Measurements from ENCODE around the gene LRRC7. TPM values are rescaled to one million over a fixed set of nuclear protein-coding genes. Genes with fewer than 3 reads are reported as not detected.

The LRRC7 gene
- polyA plus RNA-seq, 1 of the 3 experiments (the other 2 are of a cell fraction), result 0.02 TPM

- Histone ChIP-seq H3K4me3 (ENCODE audit: low read depth in 2 of 2, low read length in 1 of 2) (no peak overlapping the region), H3K27me3 (ENCODE audit: insufficient read depth) (no peaks in the 10 kb centered on the region), H4K20me1 (ENCODE audit: insufficient read depth) (no peaks in the 10 kb centered on the region), H3K4me2 (no peak overlapping the region), H3K9ac (no peak overlapping the region), H3K9me2 (no peaks in the 10 kb centered on the region), H3K9me3 (no peaks in the 10 kb centered on the region), H3K36me3 (replicated peaks in 1 of 2; ENCODE audit: control insufficient read depth in 1 of 2, insufficient read depth in 2 of 2, low read length in 1 of 2) (no peaks in the 10 kb centered on the region), H2AFZ (ENCODE audit: low read depth) (no peak overlapping the region), H3F3A (replicated peaks; ENCODE audit: insufficient read depth) (no peaks in the 10 kb centered on the region), H3K79me2 (ENCODE audit: insufficient read depth) (no peaks in the 10 kb centered on the region), H3K27ac (ENCODE audit: low read depth in 2 of 2, low read length in 1 of 2) (no peak overlapping the region), H3K4me1 (ENCODE audit: control insufficient read depth in 1 of 2, insufficient read depth in 2 of 2, low read depth in 1 of 2, low read length in 1 of 2) (no peaks in the 10 kb centered on the region; a peak in 1 of 4 replicates)
- ChIA-PET CTCF (no interaction called here), POLR2A (no interaction called here)
- no peak for TF ChIP-seq EP300 (IDR thresholded peaks at IDR 0.05; ENCODE audit: borderline replicate concordance in 1 of 2, low read depth in 1 of 2, low read length in 1 of 2)
- no peak for DNase-seq
- 58% methylated on average over 2 of the region's 2 CpGs for WGBS (ENCODE audit: low lambda C conversion rate)
Observed at GRCh38 chr1:69744381-69744780, 176.7 kb downstream of the LRRC7 start.

GRCh38 chr1:69747207-69747606 lies 179.5 kb downstream of the LRRC7 start:
- no peaks in the 10 kb centered on the region for H3F3A ChIP-seq (replicated peaks; ENCODE audit: insufficient read depth)
- H4K20me1 ChIP-seq (ENCODE audit: insufficient read depth), result no peaks in the 10 kb centered on the region
- no peaks in the 10 kb centered on the region for H3K9me3 ChIP-seq
- 34% methylated on average over 2 of the region's 2 CpGs for WGBS (ENCODE audit: low lambda C conversion rate)
- H3K4me3 ChIP-seq (ENCODE audit: low read depth in 2 of 2, low read length in 1 of 2), result no peak overlapping the region
- no peak overlapping the region for H3K9ac ChIP-seq
- no peak for DNase-seq
- ChIA-PET POLR2A (no interaction called here), CTCF (no interaction called here)
- H3K27me3 ChIP-seq (ENCODE audit: insufficient read depth), result no peaks in the 10 kb centered on the region
- H3K4me1 ChIP-seq (ENCODE audit: control insufficient read depth in 1 of 2, insufficient read depth in 2 of 2, low read depth in 1 of 2, low read length in 1 of 2), result no peaks in the 10 kb centered on the region; a peak in 1 of 4 replicates
- H3K4me2 ChIP-seq, result no peak overlapping the region
- H2AFZ ChIP-seq (ENCODE audit: low read depth), result no peak overlapping the region
- H3K79me2 ChIP-seq (ENCODE audit: insufficient read depth), result no peaks in the 10 kb centered on the region
- no peaks in the 10 kb centered on the region for H3K9me2 ChIP-seq
- H3K27ac ChIP-seq (ENCODE audit: low read depth in 2 of 2, low read length in 1 of 2), result no peak overlapping the region
- TF ChIP-seq TEAD4 (IDR thresholded peaks at IDR 0.05; ENCODE audit: borderline replicate concordance, insufficient read depth) (no peak), MEF2A (IDR thresholded peaks at IDR 0.05; ENCODE audit: borderline replicate concordance, low read depth) (no peak), MXI1 (IDR thresholded peaks at IDR 0.05; ENCODE audit: low read depth, low read length) (no peak), USF2 (IDR thresholded peaks at IDR 0.05; ENCODE audit: borderline replicate concordance, low read depth, low read length) (no peak)
- H3K36me3 ChIP-seq (replicated peaks in 1 of 2; ENCODE audit: control insufficient read depth in 1 of 2, insufficient read depth in 2 of 2, low read length in 1 of 2), result no peaks in the 10 kb centered on the region

- H3K4me2 ChIP-seq, result no peak overlapping the region
- H3K4me3 ChIP-seq (ENCODE audit: low read depth in 2 of 2, low read length in 1 of 2), result no peak overlapping the region
- DNase-seq, result no peak
- H3K79me2 ChIP-seq (ENCODE audit: insufficient read depth), result no peaks in the 10 kb centered on the region
- H3K9ac ChIP-seq, result no peak overlapping the region
- H3F3A ChIP-seq (replicated peaks; ENCODE audit: insufficient read depth), result no peaks in the 10 kb centered on the region
- H2AFZ ChIP-seq (ENCODE audit: low read depth), result no peak overlapping the region
- no peaks in the 10 kb centered on the region; a peak in 2 of 4 replicates for H3K4me1 ChIP-seq (ENCODE audit: control insufficient read depth in 1 of 2, insufficient read depth in 2 of 2, low read depth in 1 of 2, low read length in 1 of 2)
- H3K27me3 ChIP-seq (ENCODE audit: insufficient read depth), result no peaks in the 10 kb centered on the region
- POLR2A ChIA-PET, result no interaction called here
- H3K9me2 ChIP-seq, result no peaks in the 10 kb centered on the region
- WGBS (ENCODE audit: low lambda C conversion rate), result 25% methylated on average over 1 of the region's 1 CpG
- H3K36me3 ChIP-seq (replicated peaks in 1 of 2; ENCODE audit: control insufficient read depth in 1 of 2, insufficient read depth in 2 of 2, low read length in 1 of 2), result no peaks in the 10 kb centered on the region
- no peak overlapping the region for H3K27ac ChIP-seq (ENCODE audit: low read depth in 2 of 2, low read length in 1 of 2)
- H4K20me1 ChIP-seq (ENCODE audit: insufficient read depth), result no peaks in the 10 kb centered on the region
- H3K9me3 ChIP-seq, result no peaks in the 10 kb centered on the region
- CTCF ChIA-PET, result no interaction called here
- TF ChIP-seq RFX5 (IDR thresholded peaks at IDR 0.05; ENCODE audit: low read length) (no peak), JUND (IDR thresholded peaks at IDR 0.05) (no peak), FOXM1 (IDR thresholded peaks at IDR 0.05; ENCODE audit: low read depth) (no peak), EP300 (IDR thresholded peaks at IDR 0.05; ENCODE audit: borderline replicate concordance in 1 of 2, low read depth in 1 of 2, low read length in 1 of 2) (no peak), PBX3 (IDR thresholded peaks at IDR 0.05) (no peak), NRF1 (IDR thresholded peaks at IDR 0.05; ENCODE audit: low read depth, low read length) (no peak), CHD2 (IDR thresholded peaks at IDR 0.05; ENCODE audit: low read length, partially characterized antibody) (no peak), SMC3 (IDR thresholded peaks at IDR 0.05; ENCODE audit: low read depth, low read length) (no peak), GABPA (IDR thresholded peaks at IDR 0.05; ENCODE audit: low read depth) (no peak), REST (IDR thresholded peaks at IDR 0.05; ENCODE audit: low read depth, low read length) (no peak), GATA2 (CRISPR knock-in tag; IDR thresholded peaks at IDR 0.05) (no peak), USF1 (IDR thresholded peaks at IDR 0.05; ENCODE audit: borderline replicate concordance, low read depth) (no peak)
Observed at GRCh38 chr1:69750638-69751037, 182.9 kb downstream of the LRRC7 start.

Measured in SK-N-SH (cell line).